K562 (cell line): ENCODE data around the gene ZSWIM9. TPM values are rescaled to one million over a fixed set of nuclear protein-coding genes. Genes with fewer than 3 reads are reported as not detected.

Experiments
- ARHGAP35 ChIP-seq: fragments of 450-650 bp; IDR thresholded peaks from 2 replicates; pipeline ENCODE4 v1.6.1; 2018; ENCODE audit not compliant: partially characterized antibody
- CBFA2T2 ChIP-seq: fragments of 450-650 bp; conservative IDR thresholded peaks from 2 replicates; pipeline ENCODE4 v1.6.1; 2017; ENCODE audit warnings: mild to moderate bottlenecking
- DIDO1 ChIP-seq: fragments of 450-650 bp; IDR thresholded peaks from 2 replicates; pipeline ENCODE4 v1.6.1; 2016; ENCODE audit warnings: low read depth, missing biosample characterization, missing genetic modification characterization
- GABPB2 ChIP-seq: fragments of 250-450 bp; sonication (Bioruptor Pico); conservative IDR thresholded peaks from 2 replicates; pipeline ENCODE4 v1.5.1; 2021; ENCODE audit warnings: mild to moderate bottlenecking
- PHTF2 ChIP-seq: fragments of 250-450 bp; sonication (Bioruptor Pico); IDR thresholded peaks from 2 replicates; pipeline ENCODE4 v1.5.0; 2021; ENCODE audit warnings: mild to moderate bottlenecking
- TCF7L2 ChIP-seq: fragments of 150-350 bp; IDR thresholded peaks from 2 replicates; pipeline ENCODE4 v1.6.1; 2016; ENCODE audit warnings: low read depth, mild to moderate bottlenecking, low read length, moderate library complexity
- ZFX ChIP-seq: sonication (generic); formaldehyde crosslinking; IDR thresholded peaks from 2 replicates; pipeline ENCODE4 v1.8.0; 2022; ENCODE audit warnings: mild to moderate bottlenecking, missing genetic modification reagents, moderate library complexity
- polyA plus RNA-seq, 8 experiments: library from polyadenylated mRNA; depleted of rRNA in 4 of 8; stranded (reverse) in 5 of 8; unstranded in 3 of 8; fragments of >200 nt; fragmentation: Nextera tagmentation in 2 of 8; fragmentation: Illumina TruSeq in 1 of 8; extraction: Ambion mirVana in 2 of 8; extraction: Trizol in 1 of 8; gene quantifications; 2 replicates each; pipeline versions ENCODE4 v1.2.1 to v1.2.3, GENCODE V29; 2011 to 2014; ENCODE audit warnings: inconsistent platforms in 1 of 8, missing spikeins in 1 of 8
- total RNA-seq, 7 experiments: library from RNA; depleted of rRNA in 6 of 7; stranded (reverse); fragments of >200 nt in 6 of 7; fragmentation: Illumina TruSeq in 2 of 7; extraction: Trizol in 2 of 7; gene quantifications; 2 replicates each; pipeline versions ENCODE4 v1.2.1 to v1.2.3, GENCODE V29; 2011 to 2021; ENCODE audit warnings: low replicate concordance in 1 of 7
- TF ChIP-seq, protein P1 (sequence below), 2 experiments: fragments of 450-650 bp in 1 of 2; sonication (generic) in 1 of 2; formaldehyde crosslinking in 1 of 2; IDR thresholded peaks; 2 replicates each; pipeline versions ENCODE4 v1.7.1 to v1.9.0; 2016 to 2022; ENCODE audit warnings: inconsistent platforms in 1 of 2, mild to moderate bottlenecking in 1 of 2, missing genetic modification reagents in 1 of 2
- TF ChIP-seq, protein P2 (sequence below), 3 experiments: IDR thresholded peaks in 2 of 3; conservative IDR thresholded peaks in 1 of 3; 2 replicates each; pipeline ENCODE4 v1.5.1; 2011 to 2012; ENCODE audit warnings: low read length in 3 of 3, mild to moderate bottlenecking in 3 of 3, control low read depth in 2 of 3, improper control_type of control experiment in 1 of 3, inconsistent platforms in 1 of 3, low read depth in 1 of 3, mixed read lengths in 1 of 3, moderate library complexity in 1 of 3; ENCODE audit not compliant: insufficient read depth in 2 of 3

ZSWIM9 gene
- total and polyA plus RNA-seq, 9 of the 15 experiments (the other 6 are each of a cell fraction or from before 2014, with no cell fraction given), result 0.04 to 1.4 (median 0.34) TPM; not detected in 1

GRCh38 chr19:48203222-48203793 is 32.8 kb downstream of the ZSWIM9 start (continued):
- TF ChIP-seq, protein P1, sequence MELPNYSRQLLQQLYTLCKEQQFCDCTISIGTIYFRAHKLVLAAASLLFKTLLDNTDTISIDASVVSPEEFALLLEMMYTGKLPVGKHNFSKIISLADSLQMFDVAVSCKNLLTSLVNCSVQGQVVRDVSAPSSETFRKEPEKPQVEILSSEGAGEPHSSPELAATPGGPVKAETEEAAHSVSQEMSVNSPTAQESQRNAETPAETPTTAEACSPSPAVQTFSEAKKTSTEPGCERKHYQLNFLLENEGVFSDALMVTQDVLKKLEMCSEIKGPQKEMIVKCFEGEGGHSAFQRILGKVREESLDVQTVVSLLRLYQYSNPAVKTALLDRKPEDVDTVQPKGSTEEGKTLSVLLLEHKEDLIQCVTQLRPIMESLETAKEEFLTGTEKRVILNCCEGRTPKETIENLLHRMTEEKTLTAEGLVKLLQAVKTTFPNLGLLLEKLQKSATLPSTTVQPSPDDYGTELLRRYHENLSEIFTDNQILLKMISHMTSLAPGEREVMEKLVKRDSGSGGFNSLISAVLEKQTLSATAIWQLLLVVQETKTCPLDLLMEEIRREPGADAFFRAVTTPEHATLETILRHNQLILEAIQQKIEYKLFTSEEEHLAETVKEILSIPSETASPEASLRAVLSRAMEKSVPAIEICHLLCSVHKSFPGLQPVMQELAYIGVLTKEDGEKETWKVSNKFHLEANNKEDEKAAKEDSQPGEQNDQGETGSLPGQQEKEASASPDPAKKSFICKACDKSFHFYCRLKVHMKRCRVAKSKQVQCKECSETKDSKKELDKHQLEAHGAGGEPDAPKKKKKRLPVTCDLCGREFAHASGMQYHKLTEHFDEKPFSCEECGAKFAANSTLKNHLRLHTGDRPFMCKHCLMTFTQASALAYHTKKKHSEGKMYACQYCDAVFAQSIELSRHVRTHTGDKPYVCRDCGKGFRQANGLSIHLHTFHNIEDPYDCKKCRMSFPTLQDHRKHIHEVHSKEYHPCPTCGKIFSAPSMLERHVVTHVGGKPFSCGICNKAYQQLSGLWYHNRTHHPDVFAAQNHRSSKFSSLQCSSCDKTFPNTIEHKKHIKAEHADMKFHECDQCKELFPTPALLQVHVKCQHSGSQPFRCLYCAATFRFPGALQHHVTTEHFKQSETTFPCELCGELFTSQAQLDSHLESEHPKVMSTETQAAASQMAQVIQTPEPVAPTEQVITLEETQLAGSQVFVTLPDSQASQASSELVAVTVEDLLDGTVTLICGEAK (IDR thresholded peaks at IDR 0.05), result peak; percentile 59
- TF ChIP-seq, protein P1 (CRISPR knock-in tag; IDR thresholded peaks at IDR 0.05), result no peak
- TF ChIP-seq DIDO1, result no peak
- TF ChIP-seq, protein P2, sequence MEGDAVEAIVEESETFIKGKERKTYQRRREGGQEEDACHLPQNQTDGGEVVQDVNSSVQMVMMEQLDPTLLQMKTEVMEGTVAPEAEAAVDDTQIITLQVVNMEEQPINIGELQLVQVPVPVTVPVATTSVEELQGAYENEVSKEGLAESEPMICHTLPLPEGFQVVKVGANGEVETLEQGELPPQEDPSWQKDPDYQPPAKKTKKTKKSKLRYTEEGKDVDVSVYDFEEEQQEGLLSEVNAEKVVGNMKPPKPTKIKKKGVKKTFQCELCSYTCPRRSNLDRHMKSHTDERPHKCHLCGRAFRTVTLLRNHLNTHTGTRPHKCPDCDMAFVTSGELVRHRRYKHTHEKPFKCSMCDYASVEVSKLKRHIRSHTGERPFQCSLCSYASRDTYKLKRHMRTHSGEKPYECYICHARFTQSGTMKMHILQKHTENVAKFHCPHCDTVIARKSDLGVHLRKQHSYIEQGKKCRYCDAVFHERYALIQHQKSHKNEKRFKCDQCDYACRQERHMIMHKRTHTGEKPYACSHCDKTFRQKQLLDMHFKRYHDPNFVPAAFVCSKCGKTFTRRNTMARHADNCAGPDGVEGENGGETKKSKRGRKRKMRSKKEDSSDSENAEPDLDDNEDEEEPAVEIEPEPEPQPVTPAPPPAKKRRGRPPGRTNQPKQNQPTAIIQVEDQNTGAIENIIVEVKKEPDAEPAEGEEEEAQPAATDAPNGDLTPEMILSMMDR (IDR thresholded peaks at IDR 0.05 in 2 of 3, conservative IDR thresholded peaks at IDR 0.05 in 1 of 3; ENCODE audit: insufficient read depth in 2 of 3, low read depth in 1 of 3, low read length in 3 of 3), result no peak
- TF ChIP-seq CBFA2T2, result peak; percentile 22; the same call in 1 of the 2 replicates
- no peak for TF ChIP-seq ZFX (CRISPR knock-in tag)
- TF ChIP-seq GABPB2 (CRISPR knock-in tag), result no peak
- TF ChIP-seq TCF7L2, result no peak
- no peak for TF ChIP-seq PHTF2 (CRISPR knock-in tag)
- no peak for TF ChIP-seq ARHGAP35
